Measurements from ENCODE around the gene C1GALT1C1L.
"Not testable (repeated sequence)": the region's sequence is repeated elsewhere in the genome, so short reads cannot be mapped to it uniquely, and the experiment has no call there.

The C1GALT1C1L gene

DNA sequence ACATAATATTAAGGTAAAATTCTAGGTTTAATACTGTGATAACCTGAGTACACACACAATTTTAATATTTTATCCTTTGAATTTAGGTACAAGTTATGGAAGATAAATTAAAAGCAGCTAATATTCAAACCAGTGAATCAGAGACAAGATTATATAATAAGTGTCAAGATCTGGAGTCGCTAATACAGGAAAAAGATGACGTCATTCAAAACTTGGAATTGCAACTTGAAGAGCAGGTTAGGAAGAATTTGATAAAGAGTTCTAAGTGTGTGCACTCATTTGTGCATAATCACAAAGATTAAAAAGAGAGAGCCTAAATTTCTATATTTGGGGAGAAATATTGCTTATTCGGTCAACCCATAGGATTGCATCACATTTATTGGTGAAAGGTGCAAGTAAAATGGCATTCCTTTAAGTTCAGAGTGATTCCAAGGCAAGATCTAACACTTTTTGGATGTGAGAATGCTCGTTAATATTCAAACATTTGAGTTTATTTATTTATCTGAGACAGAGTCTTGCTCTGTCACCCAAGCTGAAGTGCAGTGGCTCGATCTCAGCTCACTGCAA is 16.3 kb upstream of the C1GALT1C1L start:
- TF ChIP-seq, protein P1, sequence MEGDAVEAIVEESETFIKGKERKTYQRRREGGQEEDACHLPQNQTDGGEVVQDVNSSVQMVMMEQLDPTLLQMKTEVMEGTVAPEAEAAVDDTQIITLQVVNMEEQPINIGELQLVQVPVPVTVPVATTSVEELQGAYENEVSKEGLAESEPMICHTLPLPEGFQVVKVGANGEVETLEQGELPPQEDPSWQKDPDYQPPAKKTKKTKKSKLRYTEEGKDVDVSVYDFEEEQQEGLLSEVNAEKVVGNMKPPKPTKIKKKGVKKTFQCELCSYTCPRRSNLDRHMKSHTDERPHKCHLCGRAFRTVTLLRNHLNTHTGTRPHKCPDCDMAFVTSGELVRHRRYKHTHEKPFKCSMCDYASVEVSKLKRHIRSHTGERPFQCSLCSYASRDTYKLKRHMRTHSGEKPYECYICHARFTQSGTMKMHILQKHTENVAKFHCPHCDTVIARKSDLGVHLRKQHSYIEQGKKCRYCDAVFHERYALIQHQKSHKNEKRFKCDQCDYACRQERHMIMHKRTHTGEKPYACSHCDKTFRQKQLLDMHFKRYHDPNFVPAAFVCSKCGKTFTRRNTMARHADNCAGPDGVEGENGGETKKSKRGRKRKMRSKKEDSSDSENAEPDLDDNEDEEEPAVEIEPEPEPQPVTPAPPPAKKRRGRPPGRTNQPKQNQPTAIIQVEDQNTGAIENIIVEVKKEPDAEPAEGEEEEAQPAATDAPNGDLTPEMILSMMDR (IDR thresholded peaks at IDR 0.05; ENCODE audit: extremely low read depth, missing control alignments), result no peak

GRCh38 chr2:43689999-43690398 is 13.8 kb upstream of the C1GALT1C1L start:
- DNase-seq (ENCODE audit: low spot score), result no peak
- TF ChIP-seq, protein P1 (IDR thresholded peaks at IDR 0.05; ENCODE audit: extremely low read depth, missing control alignments), result no peak

More for the DNA sequence above, 16.3 kb upstream of the C1GALT1C1L start:
- DNase-seq (ENCODE audit: low spot score), result no peak

DNA sequence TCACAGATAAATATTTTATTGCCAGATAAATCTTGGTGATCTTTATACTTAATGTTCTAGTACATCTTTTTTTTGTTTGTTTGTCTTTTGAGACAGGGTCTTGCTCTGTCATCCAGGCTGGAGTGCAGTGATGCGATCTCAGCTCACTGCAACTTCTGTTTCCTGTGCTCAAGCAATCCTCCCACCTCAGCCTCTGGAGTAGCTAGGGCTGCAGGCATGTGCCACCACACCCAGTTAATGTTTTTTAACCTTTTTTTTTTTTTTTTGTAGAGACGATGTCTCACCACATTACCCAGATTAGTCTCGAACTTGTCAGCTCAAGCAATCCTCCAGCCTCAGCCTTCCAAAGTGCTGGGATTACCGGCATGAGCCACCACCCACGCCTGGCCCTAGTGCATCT is 9.1 kb upstream of the C1GALT1C1L start:
- TF ChIP-seq, protein P1 (IDR thresholded peaks at IDR 0.05; ENCODE audit: extremely low read depth, missing control alignments), result no peak
- no peak for DNase-seq (ENCODE audit: low spot score)

GRCh38 chr2:43677783-43678182 is 1.6 kb upstream of the C1GALT1C1L start:
- not testable (repeated sequence) for DNase-seq (ENCODE audit: low spot score)

DNA sequence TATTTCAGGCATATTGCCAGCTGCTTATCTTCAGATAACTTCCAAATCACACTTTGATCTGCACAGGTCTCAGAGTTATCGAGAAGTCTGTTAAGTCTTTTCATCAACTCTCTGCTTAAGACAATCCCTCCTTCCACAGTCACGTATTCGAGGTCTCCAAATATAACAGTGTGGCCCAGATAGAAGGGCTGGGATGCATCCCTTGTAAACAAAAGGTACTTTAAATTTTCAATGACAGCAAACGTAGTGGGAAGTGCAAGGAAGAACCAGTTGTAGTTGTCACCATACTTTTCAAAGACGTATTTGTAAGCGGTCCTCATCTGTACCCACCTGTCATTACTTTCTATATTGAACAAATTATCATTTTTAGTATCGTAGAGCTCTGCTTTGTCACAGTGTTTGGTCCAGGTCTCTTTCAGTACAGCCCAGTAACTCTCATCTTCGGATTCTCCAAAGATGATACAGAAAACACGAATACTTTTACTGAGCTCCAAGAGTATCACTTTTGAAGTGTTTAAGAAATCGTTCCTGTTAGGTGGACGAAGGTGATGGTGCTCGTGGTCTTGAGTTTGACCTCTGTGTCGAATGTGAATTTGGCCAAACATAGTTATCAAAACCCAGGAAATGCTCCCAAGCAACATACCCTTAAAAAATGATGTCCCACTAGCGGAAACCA is 445 bp downstream of the C1GALT1C1L start:
- TF ChIP-seq, protein P1 (IDR thresholded peaks at IDR 0.05; ENCODE audit: extremely low read depth, missing control alignments), result no peak
- no peak for DNase-seq (ENCODE audit: low spot score)

GRCh38 chr2:43657241-43657640 is 19.0 kb downstream of the C1GALT1C1L start:
- TF ChIP-seq, protein P1 (IDR thresholded peaks at IDR 0.05; ENCODE audit: extremely low read depth, missing control alignments), result no peak
- no peak for DNase-seq (ENCODE audit: low spot score)

GRCh38 chr2:43653506-43653905 is 22.7 kb downstream of the C1GALT1C1L start:
- TF ChIP-seq, protein P1 (IDR thresholded peaks at IDR 0.05; ENCODE audit: extremely low read depth, missing control alignments), result no peak
- DNase-seq (ENCODE audit: low spot score), result no peak
